Amniotic stem cell (primary cell): ENCODE data around the gene ABHD13.
A peak's percentile ranks its signal among the peaks of the same experiment; 100 is the strongest.
"Not testable (repeated sequence)": the region's sequence is repeated elsewhere in the genome, so short reads cannot be mapped to it uniquely, and the experiment has no call there.

Experiments used
- DNase-seq: peaks from one replicate; lab custom pipeline; 2025; lab: John Stamatoyannopoulos, UW

The ABHD13 gene

DNA sequence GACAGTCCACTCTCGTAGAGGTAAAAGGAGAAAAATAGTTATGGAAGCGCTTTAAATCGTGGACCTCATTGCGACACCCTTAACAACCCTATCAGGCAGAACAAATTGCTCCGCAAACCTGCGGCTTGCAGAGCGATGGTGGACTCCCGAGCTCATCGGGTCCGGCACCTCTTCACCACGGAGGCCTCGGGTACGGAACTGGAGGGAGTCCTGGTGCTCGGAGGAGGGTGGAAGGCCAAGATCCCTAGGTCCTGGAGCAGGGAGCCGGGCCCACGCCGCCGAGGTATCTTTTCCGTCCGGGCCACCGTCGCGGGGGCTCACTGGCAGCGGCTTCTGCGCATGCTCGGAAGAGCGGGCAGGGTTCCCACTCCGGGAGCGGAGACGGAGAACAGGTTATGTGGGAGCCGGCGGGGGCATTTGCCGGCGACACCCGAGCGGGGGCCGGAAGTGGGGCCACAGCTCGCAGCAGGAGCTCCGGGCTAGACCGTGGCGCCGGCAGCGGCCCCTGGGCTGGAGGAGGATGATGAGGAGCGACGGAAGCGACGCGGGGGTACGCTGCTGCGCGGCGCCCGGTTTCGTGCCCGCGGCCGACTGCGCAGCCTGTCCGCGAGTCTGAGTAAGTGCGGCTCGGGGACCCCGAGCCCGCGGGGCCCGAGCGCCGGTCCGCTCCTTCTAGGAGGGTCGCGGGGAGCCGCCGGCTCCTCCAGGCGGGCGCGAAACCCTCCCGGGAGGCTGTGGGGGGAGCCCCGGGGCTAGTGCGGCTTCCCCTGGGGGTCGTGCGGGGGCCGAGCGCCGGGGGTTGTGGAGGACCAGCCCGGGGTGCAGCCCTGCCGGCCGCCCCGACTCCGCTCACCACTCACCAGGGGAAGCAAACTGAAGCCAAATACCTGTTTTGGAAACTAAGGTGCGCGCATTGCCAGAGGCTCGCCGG is at the start of gene ABHD13:
Gene ABHD13 (plus strand): TSS at position 349 of the 931 bp plus-strand sequence. CDS start 10,827 bp downstream, outside the sequence.
- peak; percentile 47 for DNase-seq

DNA sequence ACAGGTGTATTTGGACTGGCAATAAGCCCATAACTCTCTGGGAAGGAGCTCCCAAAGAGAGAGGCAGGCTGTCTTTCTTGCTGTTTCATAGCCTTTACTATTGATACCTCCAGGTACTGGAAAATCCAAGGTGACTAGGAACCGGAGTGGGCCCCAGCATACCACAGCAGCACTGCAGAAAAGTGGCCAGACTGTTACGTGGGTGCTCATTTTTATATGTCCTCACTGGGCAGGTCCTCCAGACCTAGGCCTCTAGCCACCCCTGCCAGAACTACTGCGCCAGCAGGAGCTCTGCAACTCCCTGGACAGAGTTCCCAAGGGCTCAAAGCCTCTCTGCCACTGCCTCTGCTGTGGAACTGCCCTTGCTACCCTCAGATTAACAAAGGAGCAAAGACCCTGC is 49.3 kb upstream of the ABHD13 start:
- no peak for DNase-seq

DNA sequence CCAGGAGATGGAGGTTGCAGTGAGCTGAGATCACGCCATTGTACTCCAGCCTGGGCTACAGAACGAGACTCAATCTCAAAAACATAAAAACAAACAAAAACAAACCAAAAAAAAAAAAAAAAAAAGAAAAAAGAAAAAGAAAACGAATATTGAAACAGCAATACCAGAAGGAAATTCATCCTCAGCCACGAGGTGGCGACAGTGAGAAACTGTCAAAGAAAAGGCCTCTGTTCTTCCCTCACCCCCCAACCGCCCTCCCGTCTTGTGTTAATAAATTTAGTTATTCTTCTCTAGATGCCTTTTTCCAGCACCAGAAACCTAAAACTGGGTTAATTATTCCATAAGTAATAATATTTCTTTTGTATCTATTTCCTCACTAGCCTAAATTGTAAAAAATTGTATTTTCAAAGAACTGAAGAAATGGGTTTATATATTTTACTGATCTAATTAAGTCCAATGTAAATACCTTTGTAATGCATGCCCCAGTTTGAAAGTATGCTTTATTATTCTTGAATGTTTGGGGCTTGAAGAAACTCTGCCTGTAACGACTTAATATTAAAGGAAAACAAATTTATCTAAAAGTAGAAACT is 41.4 kb upstream of the ABHD13 start:
- no peak for DNase-seq

DNA sequence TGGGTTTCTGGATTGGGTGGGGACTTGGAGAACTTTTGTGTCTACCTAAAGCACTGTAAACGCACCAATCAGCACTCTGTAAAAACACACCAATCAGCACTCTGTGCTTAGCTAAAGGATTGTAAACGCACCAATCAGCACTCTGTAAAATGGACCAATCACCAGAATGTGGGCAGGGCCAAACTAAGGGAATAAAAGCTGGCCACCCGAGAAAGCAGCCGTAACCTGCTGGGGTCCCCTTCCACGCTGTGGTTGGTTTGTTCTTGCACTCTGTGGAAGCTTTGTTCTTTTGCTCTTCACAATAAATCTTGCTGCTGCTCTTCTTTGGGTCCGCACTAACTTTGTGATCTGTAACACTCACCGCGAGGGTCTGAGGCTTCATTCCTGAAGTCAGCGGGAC is 40.1 kb upstream of the ABHD13 start:
- DNase-seq = no peak

DNA sequence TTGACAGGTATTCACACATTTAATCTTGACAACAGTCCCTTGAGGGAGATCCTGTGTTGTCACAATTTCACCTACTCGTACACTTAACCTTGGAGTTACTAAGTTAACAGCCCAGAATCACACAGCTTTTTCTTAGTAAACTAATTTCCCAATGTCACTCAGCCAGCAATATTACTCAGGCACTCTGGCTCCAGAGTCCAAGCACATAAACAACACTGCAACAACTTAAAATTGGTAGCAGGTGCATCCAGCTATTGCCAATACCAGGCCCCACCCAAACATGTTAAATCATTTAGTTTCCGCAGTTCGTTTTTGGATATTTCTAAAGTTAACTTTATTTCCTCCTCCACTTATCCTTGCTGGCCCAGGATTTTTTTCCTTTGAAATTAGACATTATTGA is 35.5 kb upstream of the ABHD13 start:
- DNase-seq = no peak

DNA sequence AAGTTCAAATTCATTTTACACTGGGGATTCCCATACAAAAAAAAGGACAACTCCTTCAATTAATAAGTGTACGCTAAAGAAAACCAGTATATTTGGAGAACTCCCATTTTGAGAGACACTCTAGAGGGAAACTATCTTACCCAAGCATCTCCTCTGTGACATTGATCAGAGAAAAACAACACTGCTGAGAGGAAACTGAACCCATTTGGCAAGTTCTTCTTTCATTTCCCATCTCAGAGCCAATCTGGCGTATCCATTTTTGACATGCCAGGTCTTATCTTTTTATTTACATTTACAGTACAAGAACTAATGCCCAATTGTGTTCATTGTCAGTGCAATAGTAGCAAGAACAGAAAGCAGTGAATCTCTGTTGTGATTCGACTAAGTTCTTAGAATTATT is 33.0 kb upstream of the ABHD13 start:
- no peak for DNase-seq

DNA sequence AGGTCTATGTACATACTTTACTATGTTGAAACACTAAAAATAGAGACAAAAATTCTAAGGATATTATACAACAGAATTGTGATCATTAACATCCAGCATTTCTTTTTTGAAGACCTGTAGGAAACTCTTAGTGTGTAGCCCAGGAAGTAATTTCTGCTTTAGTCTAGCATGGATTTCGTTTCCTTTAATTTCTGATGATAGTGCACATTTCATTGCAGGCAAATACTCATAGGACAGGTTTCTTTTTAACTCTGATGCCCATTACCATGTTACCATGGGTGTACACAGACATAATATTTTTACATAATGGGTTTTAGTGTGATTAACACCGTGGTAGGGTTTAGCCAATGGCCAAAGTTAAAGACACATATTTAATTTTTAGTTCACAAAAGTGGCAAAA is 29.9 kb upstream of the ABHD13 start:
- DNase-seq = no peak

DNA sequence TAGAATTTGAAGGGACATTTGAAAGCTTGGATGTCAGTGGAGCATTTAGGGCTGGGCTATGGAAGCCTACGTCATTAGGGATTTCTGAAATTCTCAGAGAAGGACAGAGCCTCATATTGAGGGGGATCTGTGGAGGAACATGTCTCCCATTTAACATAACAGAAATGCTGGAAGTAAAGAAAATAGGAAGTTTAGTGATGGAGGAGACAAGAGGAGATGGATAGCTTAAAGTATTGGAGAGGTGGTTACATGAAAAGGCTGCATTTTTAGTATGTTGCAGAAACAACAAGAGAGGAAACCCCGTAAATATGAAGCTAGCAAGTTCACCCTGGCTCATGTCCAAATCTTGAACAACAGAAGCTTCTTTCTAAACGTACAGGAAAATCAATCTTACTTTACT is 27.3 kb upstream of the ABHD13 start:
- no peak for DNase-seq

DNA sequence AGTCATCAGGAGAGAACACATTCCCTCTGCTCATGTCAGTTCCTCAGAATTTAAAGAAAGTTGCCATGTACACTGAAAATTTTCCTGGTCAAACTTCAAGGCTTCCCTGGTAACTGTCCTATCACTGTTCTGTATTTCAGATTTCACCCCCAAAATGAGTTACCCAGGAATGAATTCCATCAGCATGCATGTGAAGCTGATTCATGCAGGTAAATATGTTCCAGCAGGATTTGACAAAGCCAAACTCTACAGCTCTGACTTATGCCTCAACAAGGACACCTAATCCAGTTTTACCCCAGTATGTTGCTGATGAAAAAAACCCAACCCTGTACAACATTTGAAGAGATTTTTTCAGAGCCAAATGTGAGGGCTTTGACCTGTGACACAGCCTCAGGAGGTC is 24.4 kb upstream of the ABHD13 start:
- no peak for DNase-seq

DNA sequence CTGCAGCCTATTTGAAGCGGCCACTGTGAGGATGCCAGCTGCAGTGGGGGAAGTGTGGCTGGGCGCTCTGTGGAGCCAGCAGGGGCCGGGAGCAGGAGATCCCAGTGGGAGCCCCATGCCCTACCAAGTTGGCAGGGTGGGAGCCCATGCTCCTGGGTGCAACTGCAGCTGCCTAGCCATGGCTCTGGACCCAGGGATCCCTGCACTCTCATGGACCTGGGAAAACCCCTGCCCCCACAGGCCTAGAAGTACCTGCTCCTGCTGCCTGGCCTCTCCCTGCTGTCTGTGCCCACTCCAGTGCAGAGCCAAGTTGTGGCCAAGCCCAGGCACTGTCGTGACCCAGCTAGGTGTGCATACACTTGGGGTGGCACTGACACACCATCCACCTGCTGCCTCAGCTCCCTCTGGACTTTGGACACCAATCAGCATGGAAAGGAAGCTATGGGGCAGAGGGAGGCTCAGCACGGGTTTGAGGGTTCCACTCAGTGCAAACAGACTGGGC is 23.7 kb upstream of the ABHD13 start:
- DNase-seq = no peak

DNA sequence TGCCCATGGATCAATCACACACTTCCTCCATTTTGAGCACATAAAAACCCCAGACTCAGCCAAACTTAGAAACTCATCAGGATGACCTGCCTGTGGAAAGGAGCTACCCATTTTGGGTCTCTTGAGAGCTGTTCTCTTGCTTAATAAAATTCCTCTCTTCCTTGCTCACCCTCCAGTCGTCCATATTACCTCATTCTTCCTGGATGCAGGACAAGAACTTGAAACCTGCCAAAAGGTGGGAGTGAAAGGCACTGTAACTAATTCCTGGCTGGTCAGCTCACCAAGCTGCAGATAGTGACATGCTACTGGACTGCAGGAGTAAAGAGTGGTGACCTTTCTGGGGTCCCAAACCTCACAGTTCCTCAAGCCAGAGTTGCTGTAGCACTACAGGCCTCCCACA is 23.0 kb upstream of the ABHD13 start:
- no peak for DNase-seq

DNA sequence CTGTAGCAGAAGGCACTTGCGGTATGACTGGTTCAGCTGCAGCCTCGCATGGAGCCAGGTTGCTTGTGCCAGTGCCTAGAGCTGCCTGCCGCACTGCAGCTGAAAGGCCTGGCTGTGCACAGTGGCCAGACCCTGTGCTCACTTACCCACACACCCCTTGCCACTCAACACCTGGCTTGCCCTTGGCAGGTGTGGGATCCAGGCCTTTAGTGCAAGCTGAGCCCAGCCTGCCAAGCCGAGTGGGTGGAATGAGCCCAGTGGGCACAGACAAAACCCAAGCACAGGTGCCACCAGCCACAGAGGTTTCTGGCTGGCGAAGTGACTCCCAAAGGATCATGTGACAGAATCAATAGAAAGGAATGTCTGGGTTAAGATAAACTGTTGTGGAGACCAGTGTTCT is 22.3 kb upstream of the ABHD13 start:
- DNase-seq = no peak

DNA sequence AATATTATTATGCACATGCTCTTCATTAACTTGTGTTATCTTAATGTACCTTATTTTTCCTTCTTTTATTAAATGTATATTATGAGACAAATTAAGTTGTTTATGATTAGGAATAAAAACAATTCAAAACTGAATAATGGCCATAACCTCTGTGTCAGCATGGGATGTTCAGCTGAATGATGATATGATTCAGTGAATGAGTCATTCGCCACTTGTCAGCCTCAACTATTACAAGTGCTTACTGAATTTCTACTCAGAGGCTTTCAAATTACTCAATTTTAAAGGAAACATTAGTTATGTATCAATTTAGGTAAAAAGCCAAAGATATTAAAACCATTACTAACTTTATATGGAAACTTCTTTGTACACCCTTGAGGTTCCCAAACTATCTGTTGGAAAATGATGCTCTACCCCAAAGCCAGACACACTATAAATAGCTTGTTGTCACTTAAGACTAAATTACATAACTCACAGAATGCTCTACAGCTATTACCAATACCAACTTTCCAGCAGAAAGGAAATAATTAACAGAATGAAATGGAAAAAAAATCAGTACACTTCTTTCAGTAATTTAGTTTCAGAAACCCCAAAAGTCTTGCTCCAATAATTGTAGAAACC is 17.3 kb upstream of the ABHD13 start:
- DNase-seq = no peak

DNA sequence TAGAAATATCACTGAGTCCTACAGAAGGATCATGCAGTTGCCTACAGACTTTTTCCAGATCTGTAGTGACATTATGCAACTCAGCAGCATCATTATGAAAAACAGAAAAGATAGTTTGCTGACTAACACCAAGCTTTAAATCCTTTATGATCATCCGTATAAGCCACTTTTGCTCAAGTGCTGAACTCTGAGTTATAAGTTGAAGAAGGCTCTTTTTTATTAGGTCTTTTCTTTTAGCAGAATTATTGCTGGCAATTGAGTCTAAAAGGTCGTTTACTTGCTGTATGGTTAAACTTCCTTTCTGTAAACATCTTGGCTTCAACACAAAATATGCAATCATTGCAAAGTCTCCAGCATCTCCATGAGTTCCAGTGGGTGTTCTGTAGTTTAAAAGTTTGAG is 7.6 kb upstream of the ABHD13 start:
- DNase-seq = no peak

DNA sequence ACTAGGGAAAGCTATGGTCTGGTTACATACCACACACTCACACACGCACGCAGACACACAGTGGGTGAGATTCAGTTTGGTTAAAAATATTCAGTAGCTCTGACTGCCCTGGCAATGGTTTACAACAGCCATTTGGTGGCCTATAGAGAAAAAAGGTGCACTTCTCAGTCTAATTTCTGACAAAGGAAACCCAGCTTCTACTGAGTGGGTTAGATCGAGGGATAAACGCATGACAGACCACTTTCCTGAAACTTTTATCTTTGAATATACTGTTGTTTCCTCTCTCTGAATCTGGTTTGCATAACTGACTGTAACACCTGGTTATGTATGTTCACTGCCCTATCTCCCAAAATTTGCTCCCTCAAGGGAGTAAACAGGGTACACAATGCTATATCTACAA is 5.3 kb upstream of the ABHD13 start:
- DNase-seq = no peak

DNA sequence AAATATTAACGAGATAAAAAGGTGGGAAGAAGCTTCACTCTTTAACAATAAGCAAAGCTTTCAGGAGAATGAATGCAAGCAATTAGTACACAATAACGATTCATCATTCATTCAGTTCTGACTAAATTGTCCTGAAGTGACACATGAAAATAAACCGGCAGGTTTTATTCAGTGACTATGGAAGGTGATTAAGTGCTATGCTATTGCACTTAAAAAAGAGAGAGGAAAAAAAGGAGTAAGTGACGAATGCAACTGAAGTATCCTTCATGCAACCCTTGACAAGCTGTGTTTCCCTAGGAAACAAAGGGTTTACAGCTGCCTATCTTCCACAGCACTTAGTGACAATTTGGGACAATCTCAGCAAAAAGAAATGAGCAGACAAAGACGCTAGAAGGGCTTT is 4.2 kb upstream of the ABHD13 start:
- DNase-seq = no peak

DNA sequence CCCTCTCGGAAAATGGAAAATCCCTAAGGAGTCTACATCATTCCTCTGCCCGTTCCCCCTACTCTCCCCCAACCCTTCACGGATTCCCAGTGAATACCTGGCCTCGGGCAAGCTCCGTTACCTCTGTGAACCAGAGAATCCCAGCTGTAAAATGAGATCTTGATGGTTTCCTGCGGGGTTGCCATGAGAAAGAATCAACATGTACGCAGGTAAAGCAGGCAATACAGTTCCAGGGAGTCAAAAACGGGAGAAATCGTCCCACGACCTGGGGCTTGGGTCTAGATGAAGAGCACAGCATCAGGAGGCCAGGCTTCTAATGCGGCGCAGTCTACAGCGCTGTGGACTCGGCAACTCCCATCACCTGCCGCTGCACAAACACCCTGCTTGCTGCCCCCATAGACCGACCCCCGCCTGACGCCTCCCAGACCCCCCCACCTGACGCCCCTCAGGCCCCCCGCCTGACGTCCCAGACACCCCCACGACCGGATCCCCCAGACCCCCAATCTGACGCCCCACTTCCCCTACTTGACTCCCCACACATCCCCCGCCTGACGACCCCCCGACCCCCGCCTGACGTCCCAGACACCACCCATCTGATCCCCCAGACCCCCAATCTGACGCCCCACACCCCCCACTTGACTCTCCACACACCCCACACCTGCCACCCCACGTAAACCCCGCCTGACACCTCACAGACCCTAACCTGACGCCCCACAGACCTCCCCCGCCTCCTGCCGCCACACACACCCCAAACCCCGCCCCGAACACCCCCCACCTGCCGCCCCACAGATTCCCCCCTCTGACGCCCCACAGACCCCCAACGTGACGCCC is 3.5 kb upstream of the ABHD13 start:
- DNase-seq = no peak

DNA sequence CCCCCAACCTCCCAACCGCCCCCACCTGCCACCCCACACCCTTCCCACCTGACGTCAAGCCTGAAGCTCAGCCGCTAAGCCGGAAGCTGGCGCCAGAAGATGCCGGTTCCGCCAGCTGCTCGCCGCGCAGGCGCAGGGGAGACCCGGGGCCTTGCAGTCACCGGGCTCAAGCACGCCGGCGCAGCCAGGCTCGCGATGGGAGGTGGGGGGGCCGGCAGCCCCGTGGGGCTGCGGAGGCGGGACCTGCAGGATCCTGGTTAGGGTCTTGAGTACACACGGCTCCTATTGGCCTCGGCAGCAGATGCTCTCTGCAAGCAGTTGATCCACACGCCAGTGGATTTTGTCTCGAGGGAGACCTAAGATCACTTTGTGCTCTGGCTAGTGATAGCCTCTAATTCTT is 2.8 kb upstream of the ABHD13 start, which contains the start of gene LIG4:
Gene LIG4 (minus strand): TSS at position 101 of the 400 bp plus-strand sequence. CDS start 4,268 bp downstream, outside the sequence.
- DNase-seq = peak; percentile 83

DNA sequence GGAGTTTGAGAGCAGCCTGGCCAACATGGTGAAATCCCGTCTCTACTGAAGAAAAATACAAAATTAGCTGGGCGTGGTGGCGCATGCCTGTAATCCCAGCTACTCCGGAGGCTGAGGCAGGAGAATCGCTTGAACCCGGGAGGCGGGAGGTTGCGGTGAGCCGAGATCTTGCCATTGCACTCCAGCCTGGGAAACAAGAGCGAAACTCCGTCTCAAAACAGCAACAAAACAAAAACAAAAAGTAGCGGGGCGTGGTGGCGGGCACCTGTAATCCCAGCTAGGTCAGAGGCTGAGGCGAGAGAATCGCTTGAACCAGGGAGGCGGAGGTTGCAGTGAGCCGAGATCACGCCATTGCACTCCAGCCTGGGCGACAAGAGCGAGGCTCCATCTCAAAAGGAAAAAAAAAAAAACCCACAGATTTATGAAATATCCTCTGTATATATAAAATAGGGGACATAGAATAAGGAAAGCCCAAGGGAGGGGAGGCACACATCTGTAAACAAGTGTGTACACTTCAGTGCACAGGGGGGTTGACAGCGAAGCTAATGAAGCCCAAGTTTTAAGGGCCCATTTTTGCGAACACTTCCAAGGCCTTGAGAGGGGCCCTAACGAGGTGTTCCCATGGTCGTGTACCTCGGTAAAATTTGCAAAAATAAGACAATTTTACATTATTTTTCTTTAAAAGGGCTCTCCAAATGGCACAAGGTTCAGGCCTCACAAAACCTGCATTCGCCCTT is 717 bp upstream of the ABHD13 start:
- not testable (repeated sequence) for DNase-seq

DNA sequence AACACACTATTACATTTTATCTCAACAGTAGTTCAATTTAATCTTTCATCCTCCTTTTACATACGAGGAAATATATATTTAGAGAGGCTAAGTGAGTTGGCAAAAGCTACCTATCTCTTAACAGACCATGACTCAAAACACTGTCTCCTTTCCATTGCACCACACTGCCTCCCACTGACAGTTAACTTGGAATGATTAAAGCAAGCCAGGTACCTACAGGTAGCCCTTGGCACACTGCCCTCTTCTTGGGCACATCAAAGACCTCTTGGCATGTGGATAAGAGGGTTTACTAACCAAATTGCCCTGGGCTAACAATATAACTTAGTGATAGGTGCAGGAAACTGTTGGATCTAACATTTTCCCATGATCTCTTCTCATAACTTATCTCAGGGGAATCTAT is 1.8 kb downstream of the ABHD13 start:
- DNase-seq = no peak
